Measurements from ENCODE around the gene NLGN1.

The NLGN1 gene

DNA sequence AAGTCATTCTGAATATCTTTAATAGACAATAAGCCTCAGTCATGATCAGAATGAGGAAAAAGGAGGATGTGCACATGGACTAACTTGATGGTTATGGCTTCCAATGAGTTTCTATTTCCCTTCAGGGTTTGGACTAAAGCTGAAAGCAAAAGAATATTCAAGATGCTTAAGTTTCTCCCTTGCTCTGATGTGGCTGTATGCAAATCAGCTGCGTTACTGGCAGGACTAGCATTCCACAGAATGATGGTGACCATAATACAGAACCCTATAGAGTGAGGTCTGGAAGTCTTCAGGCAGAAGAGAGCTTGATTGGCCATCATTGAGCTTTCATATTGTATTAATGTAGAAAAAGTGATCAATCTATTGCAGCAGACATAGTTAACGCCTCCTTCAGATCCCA, 466.0 kb downstream of the NLGN1 start:
- no peak for DNase-seq

DNA sequence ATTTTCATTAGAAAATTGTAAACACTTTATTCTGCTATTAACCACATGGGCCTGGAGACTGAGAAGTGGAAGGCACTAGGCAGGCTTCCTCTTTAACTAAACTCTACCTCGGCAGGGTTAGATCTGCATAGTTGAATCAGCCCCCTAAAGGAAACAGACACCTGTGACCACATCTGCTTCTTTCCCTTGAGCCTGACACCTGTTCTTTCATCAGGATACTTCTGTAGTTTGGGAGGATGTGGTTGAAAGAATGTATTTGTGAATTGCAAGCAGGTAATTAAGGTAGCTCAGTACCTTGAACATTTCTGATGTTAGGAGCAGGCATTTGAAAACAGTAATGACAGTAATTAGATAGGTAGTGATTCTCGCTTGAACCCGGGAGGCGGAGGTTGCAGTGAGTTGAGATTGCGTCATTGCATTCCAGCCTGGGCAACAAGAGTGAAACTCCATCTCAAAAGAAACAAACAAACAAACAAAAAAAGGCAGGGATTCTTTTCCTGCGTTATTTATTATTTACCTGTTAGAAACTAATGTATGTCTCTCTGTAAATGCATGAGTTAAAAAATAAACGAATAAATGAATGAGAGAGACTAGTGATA, 468.5 kb downstream of the NLGN1 start:
- DNase-seq: no peak

DNA sequence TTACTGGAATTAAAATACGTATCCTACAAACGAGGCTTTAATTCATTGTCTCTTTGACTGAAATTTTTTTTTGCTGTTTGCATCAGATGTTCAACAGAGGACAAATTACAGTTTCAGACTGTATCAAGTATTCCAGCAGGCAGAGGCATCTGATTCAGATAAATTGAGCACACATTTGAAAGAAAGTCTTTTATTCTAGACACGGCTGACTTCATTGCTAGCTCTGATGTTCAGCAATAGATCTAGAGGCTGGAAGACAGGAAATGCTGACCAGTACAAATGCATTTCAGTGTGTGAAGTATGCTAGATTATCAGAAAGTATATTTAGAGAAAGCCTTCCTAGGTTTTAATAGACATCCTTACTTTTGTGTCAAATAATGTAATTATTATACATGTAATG, 472.2 kb downstream of the NLGN1 start:
- DNase-seq: no peak

DNA sequence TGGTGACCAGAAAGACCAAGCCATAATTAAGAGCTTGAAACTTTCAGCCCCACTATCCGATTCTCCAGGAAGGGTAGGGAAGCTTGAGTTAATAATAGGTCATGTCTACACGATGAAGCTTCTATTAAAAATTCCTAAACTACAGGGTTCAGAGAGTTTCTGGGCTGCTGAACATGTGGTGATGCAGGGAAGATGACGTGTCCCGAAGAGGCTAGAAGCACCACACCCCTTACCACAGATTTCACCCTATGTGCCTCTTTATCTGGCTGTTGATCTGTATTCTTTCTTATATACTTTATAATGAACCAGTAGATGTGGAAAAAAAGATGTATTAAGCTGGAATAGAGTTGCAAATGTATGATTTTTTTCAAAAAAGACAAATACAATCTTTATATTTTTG, 473.4 kb downstream of the NLGN1 start:
- DNase-seq: no peak

DNA sequence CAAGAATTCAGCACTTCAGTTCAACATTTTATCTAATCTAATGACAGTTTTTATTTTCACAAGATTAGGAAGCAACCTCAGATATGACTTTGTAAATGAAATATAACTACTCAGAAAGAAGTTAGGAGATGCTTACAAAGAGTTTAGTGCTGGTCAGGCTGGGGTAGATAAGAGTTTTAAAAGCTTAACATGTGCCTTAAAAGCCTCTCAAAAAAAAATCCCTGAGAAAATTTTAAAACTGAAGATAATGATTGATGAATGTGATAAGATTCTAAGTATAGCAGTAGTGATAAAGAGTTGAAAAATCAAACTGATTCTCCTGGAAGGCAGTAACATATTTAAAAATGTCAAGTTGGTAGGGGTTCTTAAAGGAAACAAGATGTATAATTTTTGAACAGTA, 478.2 kb downstream of the NLGN1 start:
- DNase-seq: no peak

DNA sequence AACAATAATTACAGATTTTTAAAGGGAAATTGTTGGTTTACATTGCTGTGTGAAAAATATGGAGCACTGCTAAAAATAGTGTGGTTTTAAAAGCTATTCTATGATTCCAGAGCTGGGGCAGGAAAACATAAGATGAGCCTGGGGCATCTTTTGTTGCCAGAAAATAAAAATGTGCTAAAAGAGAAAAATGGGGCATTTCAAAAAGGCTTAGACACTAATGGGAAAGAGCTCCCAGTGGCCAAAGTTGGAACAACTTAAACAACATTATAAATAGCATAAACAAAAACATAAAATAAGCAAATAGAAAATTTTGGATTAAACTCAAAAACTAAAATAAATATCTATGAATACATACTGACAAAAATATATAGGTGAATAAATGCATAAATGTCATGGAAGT, 478.9 kb downstream of the NLGN1 start:
- no peak for DNase-seq

DNA sequence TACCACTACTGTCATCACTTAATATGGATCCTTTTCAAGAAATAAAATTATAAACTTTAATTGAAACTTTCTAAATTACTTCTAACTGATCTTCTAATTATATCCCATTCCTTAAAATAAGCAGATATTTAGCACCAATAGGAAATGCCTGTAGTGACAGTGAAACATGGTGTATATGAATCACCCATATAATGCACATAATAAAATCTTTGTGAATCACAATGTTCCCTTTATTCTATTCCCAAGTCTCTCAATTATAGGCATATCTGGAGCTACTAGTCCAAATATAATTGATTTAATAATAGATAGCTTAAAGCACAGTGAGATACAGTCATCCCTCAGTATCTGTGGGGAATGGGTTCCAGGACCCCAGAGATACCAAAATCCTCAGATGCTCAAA, 490.3 kb downstream of the NLGN1 start:
- no peak for DNase-seq

DNA sequence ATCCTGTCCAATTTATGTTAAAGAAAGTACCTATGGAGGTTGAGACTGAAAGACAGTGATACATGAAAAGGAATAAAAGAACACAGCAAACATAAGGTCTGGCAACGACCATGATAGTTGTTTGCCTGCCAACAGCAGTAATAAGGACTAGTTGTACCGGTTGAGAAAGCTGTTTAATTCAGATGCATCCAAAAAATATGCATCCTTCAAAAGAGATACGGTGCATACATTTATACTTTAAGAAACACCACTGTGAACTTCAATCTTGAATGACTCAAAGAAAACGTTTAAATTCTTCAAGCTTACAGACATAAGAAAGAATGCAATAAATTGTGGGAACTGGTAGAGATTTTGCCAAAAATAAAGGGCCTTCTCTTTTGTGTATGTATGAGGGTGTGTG, 492.1 kb downstream of the NLGN1 start:
- no peak for DNase-seq

DNA sequence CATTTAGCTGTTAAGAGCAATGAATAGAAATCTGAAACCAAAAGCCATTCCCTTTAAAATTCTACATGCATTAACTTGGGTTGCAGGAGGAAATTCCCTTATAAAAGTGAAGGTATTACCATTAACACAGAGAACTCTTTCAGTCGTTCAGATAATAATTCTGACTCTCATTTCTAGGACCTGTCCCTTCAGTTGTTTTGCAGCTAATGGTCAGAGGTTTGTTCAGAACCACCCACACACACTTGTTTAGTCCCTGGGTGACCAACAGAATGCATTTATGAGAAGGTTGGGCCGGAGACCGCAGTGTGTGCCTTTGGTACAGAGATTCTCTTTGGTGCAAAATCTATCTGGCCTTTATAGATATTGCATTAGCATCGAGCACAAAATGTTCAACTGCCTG, 492.5 kb downstream of the NLGN1 start:
- DNase-seq: no peak

DNA sequence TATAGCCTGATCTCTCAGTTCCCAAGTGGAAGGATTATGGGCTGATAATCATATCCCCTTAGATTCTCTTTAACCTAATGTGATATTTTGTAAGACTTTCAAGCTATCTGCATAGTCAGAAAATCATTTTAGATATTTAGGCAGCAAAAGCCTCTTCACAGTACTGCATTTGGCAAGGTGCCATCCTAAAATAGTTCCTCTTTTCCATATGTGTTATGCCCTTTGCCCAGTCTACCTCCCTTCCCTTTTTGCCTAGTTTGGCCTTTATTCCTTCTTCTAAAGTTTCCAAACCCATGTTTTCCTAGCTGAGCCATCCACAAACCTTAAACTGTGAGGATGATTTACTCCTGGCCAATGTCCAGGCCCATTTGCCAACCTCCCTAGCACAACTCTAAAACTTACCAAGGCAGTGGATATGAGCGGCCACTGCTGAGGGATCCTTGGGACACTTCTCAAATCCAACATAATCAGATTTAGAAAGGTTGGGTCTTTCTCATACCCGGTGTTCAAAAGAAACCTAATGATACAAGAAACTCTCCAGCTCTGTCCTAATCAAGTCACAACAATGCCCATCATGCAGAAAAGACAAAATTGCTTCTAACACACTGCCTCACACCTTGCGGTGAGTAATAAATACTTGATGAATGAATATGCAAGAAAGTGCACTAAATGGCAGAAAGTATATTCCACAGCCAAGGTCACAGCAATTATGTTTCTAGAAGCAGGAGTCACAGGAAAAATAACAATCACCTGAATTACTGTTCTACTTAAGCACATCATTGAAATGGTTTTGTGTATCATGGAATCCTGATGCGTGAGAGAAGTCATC, 493.9 kb downstream of the NLGN1 start:
- no peak for DNase-seq

DNA sequence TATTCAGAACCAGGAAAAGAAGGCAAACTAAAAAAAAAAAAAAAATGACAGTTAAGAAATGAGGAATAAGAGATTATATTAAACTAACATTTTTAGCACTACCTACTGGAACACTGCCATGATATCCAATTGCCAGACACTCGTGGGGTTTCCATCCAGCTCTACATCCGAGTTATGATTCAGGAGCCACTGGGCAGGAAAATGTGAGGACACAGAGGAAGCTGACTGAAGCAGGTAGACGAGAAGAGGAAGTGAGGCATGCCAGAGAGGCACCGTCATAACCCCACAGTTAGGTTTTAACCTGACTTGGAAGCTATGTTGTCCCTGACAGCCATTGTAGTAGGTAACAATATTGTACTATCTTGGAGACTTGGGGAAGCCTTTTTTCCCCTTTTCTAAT, 495.0 kb downstream of the NLGN1 start:
- no peak for DNase-seq

DNA sequence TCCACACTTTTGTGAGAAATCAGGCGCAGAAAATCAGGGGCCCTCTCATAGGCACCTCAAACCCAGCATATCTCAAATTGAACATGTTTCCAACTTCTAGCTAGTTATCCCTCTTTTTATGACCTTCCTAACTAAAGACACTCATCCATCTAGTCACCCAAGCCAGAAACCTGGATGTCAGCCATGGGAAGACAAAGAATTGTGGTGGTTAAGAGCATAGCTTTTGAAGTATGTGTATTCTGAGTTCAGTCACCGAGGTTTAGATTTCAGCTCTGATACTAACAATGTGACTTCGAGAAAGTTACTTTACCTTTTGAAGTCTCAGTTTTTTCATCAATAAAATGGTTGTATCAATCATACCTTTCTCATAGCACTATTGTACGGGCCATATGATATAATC, 495.5 kb downstream of the NLGN1 start:
- no peak for DNase-seq

DNA sequence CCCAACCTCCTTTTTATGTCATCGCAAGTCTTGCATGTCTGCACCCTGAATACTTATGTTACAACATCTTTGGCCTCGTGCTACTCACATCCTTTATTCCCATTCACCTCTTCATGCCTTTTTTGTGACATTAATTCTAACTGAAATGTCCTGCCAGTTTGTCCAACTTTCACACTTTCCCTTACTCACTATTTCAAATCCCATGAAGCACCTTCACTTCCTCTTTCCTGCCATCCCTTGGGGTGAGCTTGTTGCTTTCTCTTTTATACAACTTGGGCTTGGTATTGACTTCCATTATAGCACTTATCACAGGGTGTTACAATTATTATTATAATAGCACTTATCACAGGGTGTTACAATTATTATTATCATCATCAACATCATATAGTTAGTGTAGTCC, 496.3 kb downstream of the NLGN1 start:
- no peak for DNase-seq

DNA sequence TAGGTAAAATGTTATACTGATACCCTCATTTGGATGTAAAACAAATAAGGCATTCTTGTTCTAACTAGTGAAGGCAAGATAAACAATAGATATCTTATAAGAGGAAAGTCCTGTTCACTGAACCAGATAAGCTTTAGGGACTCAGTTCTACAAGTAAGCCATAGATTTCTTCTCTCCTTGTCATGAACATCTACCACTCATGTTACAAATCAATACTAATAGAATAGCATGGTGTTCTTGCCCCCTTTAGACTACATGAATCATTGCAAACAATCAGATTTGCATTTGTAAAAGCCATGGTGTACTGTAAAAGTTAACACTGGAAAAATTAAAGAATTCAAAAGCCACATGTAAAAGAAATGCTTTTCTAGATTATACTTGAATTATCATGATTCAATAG, 500.1 kb downstream of the NLGN1 start:
- DNase-seq: no peak

DNA sequence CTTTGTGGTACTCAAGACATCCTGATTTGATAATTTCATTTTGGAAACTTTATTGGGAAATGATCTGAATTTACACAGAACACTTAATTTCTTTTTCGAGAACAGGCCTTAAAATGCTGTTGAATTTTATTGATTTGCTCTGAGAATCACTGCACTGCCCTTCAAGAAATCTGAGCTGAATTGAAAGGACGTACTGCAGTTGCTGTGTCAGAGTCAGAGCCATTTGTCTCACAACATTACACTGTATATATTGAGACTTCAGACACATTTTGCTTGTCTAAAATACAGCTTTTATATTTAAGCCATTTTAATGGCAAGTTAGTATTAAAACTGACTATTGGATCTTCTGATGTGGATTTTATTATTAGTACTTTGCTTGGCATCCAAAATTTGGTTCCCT, 504.1 kb downstream of the NLGN1 start:
- no peak for DNase-seq

DNA sequence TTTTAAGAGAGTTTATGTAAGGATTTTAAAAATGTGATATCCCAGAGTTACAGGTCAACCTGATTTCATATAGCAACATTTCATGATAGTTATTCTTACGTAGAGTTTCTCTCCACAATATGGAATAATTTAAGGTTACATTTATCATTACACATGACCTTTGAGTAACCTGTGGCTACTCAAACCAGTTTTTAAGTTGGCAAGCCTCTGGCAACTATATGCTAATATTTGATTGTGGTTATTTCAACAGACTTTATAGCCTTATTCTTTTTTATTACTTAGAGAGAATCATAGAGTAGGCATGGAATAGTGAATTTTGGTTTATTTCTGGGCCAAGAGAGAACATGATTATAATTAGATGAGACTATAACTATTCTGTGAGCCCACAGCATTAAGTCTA, 504.9 kb downstream of the NLGN1 start:
- no peak for DNase-seq

DNA sequence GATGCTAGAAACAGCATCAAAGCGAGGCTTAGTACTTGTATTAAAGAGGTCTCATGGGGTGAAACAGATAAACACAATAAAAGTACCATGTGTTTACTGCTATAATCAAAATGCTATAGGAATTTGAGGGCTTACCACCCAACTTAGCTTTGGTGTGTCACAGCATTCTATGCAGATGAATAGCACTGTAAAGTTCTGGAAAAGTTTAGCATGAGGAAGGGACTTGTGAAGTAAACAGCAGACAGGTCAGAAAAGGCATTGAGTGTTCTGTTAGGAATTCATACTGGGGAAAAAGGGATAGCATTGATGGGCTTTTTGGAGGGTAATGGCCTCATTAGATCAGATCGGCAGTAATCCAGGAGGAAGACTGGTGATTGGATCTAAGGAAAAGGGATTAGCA, 505.3 kb downstream of the NLGN1 start:
- no peak for DNase-seq

DNA sequence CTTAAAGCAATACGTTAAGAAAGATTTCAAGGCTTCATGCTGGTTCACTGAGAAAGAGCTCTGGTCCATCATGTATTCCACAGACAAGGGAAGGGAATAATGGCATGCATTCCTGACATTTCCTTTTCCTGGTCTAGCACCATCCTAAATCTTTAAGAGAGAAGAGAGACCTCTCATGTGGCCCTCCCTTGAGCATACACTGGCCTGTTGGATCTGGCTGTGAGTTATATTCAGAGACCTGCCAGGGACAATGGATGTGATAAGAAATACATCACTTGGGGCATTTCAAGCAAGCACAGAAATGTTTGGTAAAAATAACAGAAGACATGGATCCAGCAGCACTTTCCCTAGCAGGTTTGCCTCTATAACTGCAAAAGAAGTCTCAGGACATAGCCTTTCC, 507.8 kb downstream of the NLGN1 start:
- DNase-seq: no peak

DNA sequence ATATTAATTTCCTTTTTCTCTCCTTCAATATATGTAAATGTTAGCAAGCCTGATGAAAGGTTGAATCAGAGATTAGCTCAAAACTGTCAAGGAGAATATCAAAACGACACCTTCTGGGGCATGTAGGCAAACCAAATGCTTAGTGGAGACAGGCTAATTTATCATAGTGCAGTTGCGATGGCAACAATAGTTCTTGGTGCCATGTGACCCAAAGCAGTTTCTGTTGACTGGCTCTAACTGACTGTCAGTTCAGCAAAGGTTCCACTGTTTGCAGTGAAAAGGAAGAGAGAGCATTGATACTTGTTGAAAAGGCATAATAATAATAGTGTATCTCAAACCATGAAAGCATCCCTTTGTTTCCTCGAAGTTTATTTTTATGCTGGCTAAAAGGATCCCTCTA, 513.9 kb downstream of the NLGN1 start:
- DNase-seq: no peak

DNA sequence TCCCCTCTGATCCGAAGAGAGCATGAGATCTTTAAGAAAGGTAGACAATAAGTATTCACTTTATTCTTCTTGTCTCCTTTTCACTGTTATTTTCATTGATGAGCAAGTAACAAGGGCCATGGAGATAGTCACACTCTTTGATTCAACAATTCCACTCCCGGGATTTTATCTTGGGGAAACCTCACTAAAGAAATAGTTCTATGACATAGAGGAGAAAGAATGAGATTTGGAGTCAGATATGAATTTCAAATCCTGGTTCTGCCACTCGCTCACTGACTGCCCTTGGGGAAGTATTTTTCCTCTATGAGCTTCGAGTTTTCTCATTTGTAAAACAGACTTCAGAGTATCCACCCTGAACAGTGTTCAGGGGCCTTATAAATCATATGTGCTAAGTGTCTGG, 514.6 kb downstream of the NLGN1 start:
- no peak for DNase-seq

DNA sequence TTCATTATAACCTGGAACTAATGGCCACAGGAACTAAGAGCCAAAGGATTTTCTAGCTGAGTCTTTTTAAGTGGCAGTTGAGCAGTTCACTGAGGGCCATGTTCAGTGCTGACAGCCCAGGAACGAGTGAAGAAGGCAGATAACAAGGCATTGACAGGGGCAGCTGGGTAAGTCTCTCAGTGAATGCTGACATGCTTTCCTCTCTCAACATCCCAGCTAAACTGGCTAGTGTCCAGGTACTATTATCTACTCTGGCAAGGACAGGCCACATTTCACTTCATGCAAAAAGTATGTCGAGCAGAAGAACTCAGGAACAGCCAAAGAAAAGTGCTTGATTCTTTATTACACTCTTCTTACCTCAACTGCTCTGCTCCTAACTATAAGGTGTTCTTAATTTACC, 515.9 kb downstream of the NLGN1 start:
- no peak for DNase-seq

DNA sequence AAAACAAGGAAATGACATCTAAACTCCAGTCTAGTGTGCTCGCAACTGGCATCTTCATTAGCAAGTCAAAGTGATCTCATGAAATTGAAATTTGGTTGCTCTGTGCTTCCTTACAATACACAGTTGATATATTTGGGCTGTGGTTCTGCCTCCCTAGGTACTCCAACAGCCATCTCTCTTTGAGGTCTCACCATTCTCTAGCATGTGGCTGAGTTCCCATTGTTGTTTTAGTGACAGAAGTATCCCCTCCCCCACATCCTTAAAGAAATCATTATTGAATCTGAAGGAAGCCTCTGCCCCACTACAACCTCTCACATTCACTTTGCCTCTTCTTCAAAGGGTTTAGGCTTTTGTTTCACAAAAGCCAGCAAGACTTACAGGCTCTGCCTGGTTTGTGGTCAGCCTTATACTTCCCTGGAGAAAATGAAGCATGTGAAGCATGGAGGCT, 516.5 kb downstream of the NLGN1 start:
- DNase-seq: no peak

DNA sequence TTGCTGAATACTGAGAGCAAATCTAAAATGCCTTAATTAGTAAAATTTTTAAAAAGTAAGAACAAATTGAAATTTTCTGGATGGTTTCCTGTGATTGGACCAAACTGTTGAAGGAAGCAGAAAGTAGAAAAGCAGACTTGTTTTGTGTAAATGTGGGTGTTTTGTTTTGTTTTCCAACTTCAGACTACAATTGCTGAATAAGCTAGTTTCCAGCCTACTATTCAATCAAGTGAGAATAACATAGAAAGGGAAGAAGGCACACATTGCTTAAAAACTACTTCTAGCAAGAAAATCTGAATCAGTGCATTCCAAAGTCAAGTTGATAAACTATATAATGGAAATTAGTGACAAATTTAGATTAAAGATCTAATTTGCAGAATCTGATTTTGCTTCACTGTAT, 519.3 kb downstream of the NLGN1 start:
- no peak for DNase-seq

DNA sequence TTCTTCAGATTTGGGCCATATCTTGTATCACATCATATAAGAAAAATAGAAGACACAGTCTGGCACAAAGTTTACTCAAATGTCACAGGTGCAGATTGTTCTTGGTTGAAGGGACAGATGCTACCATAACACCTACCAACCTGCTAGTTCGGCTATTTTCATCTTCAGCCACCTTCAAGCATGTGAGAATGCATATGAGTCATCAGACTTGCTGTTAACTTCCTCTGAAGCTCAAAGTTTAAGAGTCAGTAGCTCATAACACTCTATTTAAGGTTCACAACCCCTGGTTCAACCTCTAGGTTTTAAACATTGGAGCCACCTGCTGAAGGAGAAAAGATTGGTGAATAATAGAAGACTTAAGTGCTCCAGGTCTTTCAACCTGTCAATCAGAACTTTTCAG, 522.8 kb downstream of the NLGN1 start:
- DNase-seq: no peak

DNA sequence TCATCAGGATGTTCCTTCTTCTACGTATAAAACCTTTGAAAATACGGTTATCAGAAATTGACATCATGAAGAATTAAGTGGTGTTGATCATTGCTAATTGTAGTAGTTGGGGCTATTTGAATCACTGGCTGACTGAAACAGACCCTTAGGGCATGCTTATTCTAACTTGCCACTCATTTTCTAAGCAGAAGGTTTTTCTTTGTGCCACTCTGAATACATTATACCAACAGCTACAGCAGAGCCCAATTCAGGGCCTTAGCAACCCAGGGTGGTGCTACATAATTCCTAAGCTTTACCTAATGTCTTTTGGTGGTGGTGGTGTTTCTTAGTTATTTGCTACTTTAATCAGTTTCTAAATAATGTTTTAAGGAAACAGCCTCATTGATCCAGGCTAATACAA, 524.2 kb downstream of the NLGN1 start:
- no peak for DNase-seq

Data from activated CD4-positive, alpha-beta T cell treated with anti-CD3 and anti-CD28 coated beads, Interleukin-2, amount 50 U/mL, for 48 hours (primary cell).